22Rv1 (cell line): Measurements from ENCODE around the gene ALDH1A3.
A peak's percentile ranks its signal among the peaks of the same experiment; 100 is the strongest.
"Not testable (repeated sequence)": the region's sequence is repeated elsewhere in the genome, so short reads cannot be mapped to it uniquely, and the experiment has no call there.

Source experiments
- H3K27ac ChIP-seq: fragments of 450-650 bp; 2 replicates; pipeline ENCODE4 v1.5.1; 2017
- ZFX ChIP-seq: fragments of 450-650 bp; IDR thresholded peaks from 2 replicates; pipeline ENCODE4 v1.6.1; 2017; ENCODE audit warnings: antibody characterized with exemption, borderline replicate concordance
- TF ChIP-seq, protein P1 (sequence below): fragments of 450-650 bp; IDR thresholded peaks from 2 replicates; pipeline ENCODE4 v1.5.1; 2017; ENCODE audit warnings: mild to moderate bottlenecking

The ALDH1A3 gene

GRCh38 chr15:100849021-100849854 lies 30.4 kb upstream of the ALDH1A3 start:
- H3K27ac ChIP-seq: no peak overlapping the region
- TF ChIP-seq, protein P1, sequence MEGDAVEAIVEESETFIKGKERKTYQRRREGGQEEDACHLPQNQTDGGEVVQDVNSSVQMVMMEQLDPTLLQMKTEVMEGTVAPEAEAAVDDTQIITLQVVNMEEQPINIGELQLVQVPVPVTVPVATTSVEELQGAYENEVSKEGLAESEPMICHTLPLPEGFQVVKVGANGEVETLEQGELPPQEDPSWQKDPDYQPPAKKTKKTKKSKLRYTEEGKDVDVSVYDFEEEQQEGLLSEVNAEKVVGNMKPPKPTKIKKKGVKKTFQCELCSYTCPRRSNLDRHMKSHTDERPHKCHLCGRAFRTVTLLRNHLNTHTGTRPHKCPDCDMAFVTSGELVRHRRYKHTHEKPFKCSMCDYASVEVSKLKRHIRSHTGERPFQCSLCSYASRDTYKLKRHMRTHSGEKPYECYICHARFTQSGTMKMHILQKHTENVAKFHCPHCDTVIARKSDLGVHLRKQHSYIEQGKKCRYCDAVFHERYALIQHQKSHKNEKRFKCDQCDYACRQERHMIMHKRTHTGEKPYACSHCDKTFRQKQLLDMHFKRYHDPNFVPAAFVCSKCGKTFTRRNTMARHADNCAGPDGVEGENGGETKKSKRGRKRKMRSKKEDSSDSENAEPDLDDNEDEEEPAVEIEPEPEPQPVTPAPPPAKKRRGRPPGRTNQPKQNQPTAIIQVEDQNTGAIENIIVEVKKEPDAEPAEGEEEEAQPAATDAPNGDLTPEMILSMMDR: peak; percentile 69
- no peak for TF ChIP-seq ZFX

GRCh38 chr15:100849855-100850218 lies 29.8 kb upstream of the ALDH1A3 start:
- TF ChIP-seq, protein P1: 0 out of 2 replicates have a peak, but pooled peaks have one; percentile 7
- TF ChIP-seq ZFX: no peak
- no peak overlapping the region for H3K27ac ChIP-seq

DNA sequence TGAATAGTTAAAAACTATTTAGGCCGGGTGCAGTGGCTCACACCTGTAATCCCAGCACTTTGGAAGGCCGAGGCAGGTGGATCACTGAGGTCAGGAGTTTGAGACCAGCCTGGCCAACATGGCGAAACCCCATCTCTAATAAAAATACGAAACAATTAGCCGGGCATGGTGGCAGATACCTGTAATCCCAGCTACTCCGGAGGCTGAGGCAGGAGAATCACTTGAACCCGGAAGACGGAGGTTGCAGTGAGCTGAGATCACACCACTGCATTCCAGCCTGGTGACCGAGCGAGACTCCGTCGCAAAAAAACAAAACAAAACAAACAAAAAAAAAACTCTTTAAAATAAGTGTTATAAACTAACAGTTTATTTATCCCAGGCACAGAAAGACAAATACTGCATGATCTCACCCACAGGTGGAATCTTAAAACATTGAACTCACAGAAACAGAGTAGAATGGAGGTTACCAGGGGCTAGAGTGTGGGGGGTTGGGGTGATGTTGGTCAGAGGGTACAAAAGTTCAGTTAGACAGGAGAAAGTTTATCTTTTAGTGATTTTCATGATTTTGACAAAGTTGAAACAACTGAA lies 28.1 kb upstream of the ALDH1A3 start:
- H3K27ac ChIP-seq: not testable (repeated sequence)

GRCh38 chr15:100852630-100853029 lies 27.0 kb upstream of the ALDH1A3 start:
- H3K27ac ChIP-seq: no peak overlapping the region
- TF ChIP-seq, protein P1: no peak
- TF ChIP-seq ZFX: no peak

DNA sequence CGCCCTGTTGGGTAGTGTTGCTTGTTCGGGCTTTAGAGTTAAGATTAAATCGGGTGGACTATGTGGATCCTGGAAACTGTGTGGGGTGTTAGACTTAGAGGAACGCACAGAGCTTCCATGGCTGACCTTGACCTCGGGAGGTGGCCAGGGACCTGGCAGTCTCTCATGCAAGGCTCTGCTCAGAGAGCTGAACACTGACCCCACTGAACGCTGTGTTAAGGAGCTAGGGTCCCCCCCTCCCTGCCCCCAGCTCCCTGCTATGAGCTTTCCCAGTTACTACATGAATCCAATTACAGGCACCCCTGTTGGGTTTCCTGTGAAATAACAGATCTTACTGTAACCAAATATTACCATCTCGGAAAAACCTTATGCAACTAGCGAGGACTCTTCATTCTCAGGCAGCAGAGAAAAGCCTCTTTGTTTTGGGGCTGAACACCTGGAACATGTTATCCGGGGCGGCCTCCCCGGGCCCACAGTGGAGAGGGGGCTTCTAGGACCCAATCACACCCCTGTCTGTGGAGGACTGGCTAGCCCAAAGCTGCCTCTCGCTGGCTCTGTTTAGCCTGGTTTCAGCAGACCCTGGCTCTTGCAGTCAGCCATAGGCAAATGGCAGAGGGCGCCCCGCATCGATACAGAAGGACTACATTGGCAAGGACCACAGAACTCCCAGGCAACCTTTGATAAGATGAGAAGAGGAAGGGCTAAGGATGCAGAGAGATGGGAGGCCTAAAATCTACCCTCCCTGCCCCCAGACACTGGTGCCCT lies 25.8 kb upstream of the ALDH1A3 start:
- H3K27ac ChIP-seq: no peak overlapping the region
- TF ChIP-seq, protein P1: no peak
- TF ChIP-seq ZFX: no peak

GRCh38 chr15:100856867-100857266 lies 22.8 kb upstream of the ALDH1A3 start:
- H3K27ac ChIP-seq: no peak overlapping the region
- TF ChIP-seq, protein P1: no peak
- TF ChIP-seq ZFX: no peak

GRCh38 chr15:100858294-100858693 lies 21.3 kb upstream of the ALDH1A3 start:
- TF ChIP-seq ZFX: no peak
- no peak overlapping the region for H3K27ac ChIP-seq
